Activated naive CD4-positive, alpha-beta T cell treated with anti-CD3 and anti-CD28 coated beads for 36 hours (primary cell): ENCODE measurements around the gene TNRC6C. TPM values are rescaled to one million over a fixed set of nuclear protein-coding genes. Genes with fewer than 3 reads are reported as not detected.

Experiments used
- CTCF ChIA-PET: fragments of 350-600 bp; sonication (Branson Sonifier 250); formaldehyde crosslinking; loops from one replicate; lab custom pipeline; 2021; ENCODE audit warnings: antibody characterized with exemption; lab: Charles Lee
- DNase-seq: peaks from one replicate; pipeline ENCODE4 v3.0.0-alpha.2; 2020
- H3K27ac Mint-ChIP-seq: one replicate; pipeline ENCODE4 v1.8.0; 2021; ENCODE audit warnings: mild to moderate bottlenecking, mixed read lengths
- H3K27me3 Mint-ChIP-seq: one replicate; pipeline ENCODE4 v1.8.0; 2021; ENCODE audit warnings: low read depth, mixed read lengths
- H3K36me3 Mint-ChIP-seq: one replicate; pipeline ENCODE4 v1.8.0; 2021; ENCODE audit warnings: low read depth, mixed read lengths
- H3K4me1 Mint-ChIP-seq: one replicate; pipeline ENCODE4 v1.8.0; 2021; ENCODE audit warnings: low read depth, mixed read lengths
- H3K4me3 Mint-ChIP-seq: one replicate; pipeline ENCODE4 v1.8.0; 2021; ENCODE audit warnings: mild to moderate bottlenecking, moderate library complexity, mixed read lengths
- H3K9me3 Mint-ChIP-seq: one replicate; pipeline ENCODE4 v1.8.0; 2021; ENCODE audit warnings: mixed read lengths
- intact Hi-C: fragments of 100-400 bp; cut with micrococcal nuclease; formaldehyde crosslinking; loops from one replicate; pipeline ENCODE4 v1.15.1; 2023
- total RNA-seq, 2 experiments: library from RNA; stranded (reverse); gene quantifications; one replicate each; pipeline ENCODE4 v1.2.3, GENCODE V29; 2021

Gene TNRC6C
- total RNA-seq, 2 experiments from 2014 or later: 11.4 to 12.8 TPM

- CTCF ChIA-PET: interaction anchor here (0.6 to 2.3 kb wide), 9 partner anchors 8 to 720 kb away, joined by 3 to 12 read pairs (median 3); no protein-coding TSS in a partner anchor
- peaks cover 50% of the 10 kb centered on the region for H3K4me1 Mint-ChIP-seq
- peak; percentile 82 for DNase-seq
- peak overlapping the region; percentile 88 for H3K27ac Mint-ChIP-seq
- H3K4me3 Mint-ChIP-seq: peak overlapping the region; percentile 87
- no peaks in the 10 kb centered on the region for H3K27me3 Mint-ChIP-seq
- no peaks in the 10 kb centered on the region for H3K9me3 Mint-ChIP-seq
- intact Hi-C loops: loop anchor here (5.0 kb wide), 4 partner anchors 170 to 715 kb away; partner anchors contain the start of genes TNRC6C and USP36
- H3K36me3 Mint-ChIP-seq: peaks cover 24% of the 10 kb centered on the region
These were observed 168.9 kb downstream of the TNRC6C start for GRCh38 chr17:78127239-78127887.

DNA sequence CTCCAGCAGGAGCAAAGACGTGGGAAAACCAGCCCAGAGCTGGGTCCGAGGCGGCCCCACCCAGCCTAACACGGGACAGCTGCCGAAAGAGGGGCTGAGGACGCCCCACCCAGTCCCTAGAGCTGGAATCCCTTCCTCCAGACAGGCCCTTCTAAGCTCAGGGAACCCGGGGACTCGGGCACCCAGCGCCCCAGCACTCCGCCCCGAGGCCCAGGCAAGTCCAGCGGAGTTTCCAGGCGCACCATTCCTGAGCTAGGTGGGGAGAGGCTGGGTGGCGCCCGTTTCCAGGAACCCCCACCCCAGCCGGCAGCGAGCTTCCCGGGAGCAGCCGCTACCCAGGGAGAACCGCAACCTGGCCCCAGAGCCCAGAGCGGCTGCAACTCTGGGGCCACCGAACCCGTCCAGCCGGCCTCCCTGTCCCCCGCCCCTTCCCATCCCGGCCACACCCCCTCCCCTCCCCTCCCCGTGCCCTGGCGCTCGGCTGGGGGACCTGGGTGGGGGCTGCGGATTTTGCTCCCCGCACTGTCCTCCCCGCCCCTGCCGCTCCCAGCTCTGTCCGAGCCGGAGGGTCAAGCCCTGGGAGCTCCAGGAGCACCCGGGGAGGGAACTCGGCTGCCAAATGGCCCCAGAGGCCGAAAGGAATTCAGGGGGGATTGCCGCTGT is 169.5 kb downstream of the TNRC6C start:
- Mint-ChIP-seq H3K9me3 (no peaks in the 10 kb centered on the region), H3K27ac (peak overlapping the region; percentile 88), H3K27me3 (no peaks in the 10 kb centered on the region)

GRCh38 chr17:78128551-78129350 is 170.2 kb downstream of the TNRC6C start, which contains the start of gene TMC6:
TSS of gene TMC6 (minus strand) at chr17:78128755. CDS start at chr17:78126832, 1,923 bp downstream.
- H3K9me3 Mint-ChIP-seq: no peaks in the 10 kb centered on the region
- intact Hi-C loops: loop anchor here (5.0 kb wide), 4 partner anchors 171 to 714 kb away; partner anchors contain the start of genes TNRC6C and USP36
- H3K4me1 Mint-ChIP-seq: peaks cover 50% of the 10 kb centered on the region

More for the DNA sequence above, 169.5 kb downstream of the TNRC6C start:
- H3K4me3 Mint-ChIP-seq: peak overlapping the region; percentile 87
- DNase-seq: peak; percentile 30
- peaks cover 23% of the 10 kb centered on the region for H3K36me3 Mint-ChIP-seq
- CTCF ChIA-PET: interaction anchor here (0.6 to 2.3 kb wide), 8 partner anchors 8 to 44 kb away, joined by 3 to 12 read pairs (median 4); no protein-coding TSS in a partner anchor
- peaks cover 49% of the 10 kb centered on the region for H3K4me1 Mint-ChIP-seq
- intact Hi-C loops: loop anchor here (5.0 kb wide), 4 partner anchors 171 to 714 kb away; partner anchors contain the start of genes TNRC6C and USP36

GRCh38 chr17:78129351-78130089 is 171.0 kb downstream of the TNRC6C start:
- H3K4me1 Mint-ChIP-seq: peaks cover 50% of the 10 kb centered on the region
- H3K36me3 Mint-ChIP-seq: peaks cover 24% of the 10 kb centered on the region
- no peaks in the 10 kb centered on the region for H3K9me3 Mint-ChIP-seq
- peak overlapping the region; percentile 96 for H3K4me3 Mint-ChIP-seq
- peak overlapping the region; percentile 98 for H3K27ac Mint-ChIP-seq
- CTCF ChIA-PET: interaction anchor here (0.8 kb wide), 1 partner anchor 122 kb away, joined by 3 read pairs; no protein-coding TSS in a partner anchor
- intact Hi-C loops: loop anchor here (1.0 to 10.0 kb wide), 9 partner anchors 8 to 713 kb away; partner anchors contain the start of genes SYNGR2, TNRC6C and USP36
- peak; percentile 72 for DNase-seq
- H3K27me3 Mint-ChIP-seq: no peaks in the 10 kb centered on the region

More at GRCh38 chr17:78128551-78129350, 170.2 kb downstream of the TNRC6C start, which contains the start of gene TMC6:
- DNase-seq: peak; percentile 85
- H3K36me3 Mint-ChIP-seq: peaks cover 23% of the 10 kb centered on the region
- no peaks in the 10 kb centered on the region for H3K27me3 Mint-ChIP-seq
- CTCF ChIA-PET: interaction anchor here (0.8 to 1.4 kb wide), 6 partner anchors 7 to 123 kb away, joined by 3 to 12 read pairs (median 3); no protein-coding TSS in a partner anchor
- peak within 1 kb of the TSS; percentile 98 for H3K27ac Mint-ChIP-seq
- H3K4me3 Mint-ChIP-seq: peak within 1 kb of the TSS; percentile 96

- intact Hi-C loops: loop anchor here (1.0 to 10.0 kb wide), 5 partner anchors 9 to 645 kb away; partner anchors contain the start of gene SYNGR2
- CTCF ChIA-PET: interaction anchor here (0.6 to 1.0 kb wide), 4 partner anchors 8 to 730 kb away, joined by 3 to 5 read pairs (median 3); no protein-coding TSS in a partner anchor
- peaks cover 28% of the 10 kb centered on the region for H3K36me3 Mint-ChIP-seq
These were observed 171.6 kb downstream of the TNRC6C start for GRCh38 chr17:78130090-78130436.

GRCh38 chr17:78130437-78131101 is 172.1 kb downstream of the TNRC6C start, which contains the start of gene TMC8:
TSS of gene TMC8 (plus strand) at chr17:78130771. CDS start at chr17:78131589, 818 bp downstream.
- Mint-ChIP-seq H3K36me3 (peaks cover 32% of the 10 kb centered on the region), H3K4me3 (peak within 1 kb of the TSS; percentile 96), H3K9me3 (no peaks in the 10 kb centered on the region), H3K27me3 (no peaks in the 10 kb centered on the region), H3K27ac (peak within 1 kb of the TSS; percentile 98), H3K4me1 (peaks cover 50% of the 10 kb centered on the region)
- peak; percentile 91 for DNase-seq
- CTCF ChIA-PET: interaction anchor here (0.6 to 1.0 kb wide), 6 partner anchors 8 to 731 kb away, joined by 3 to 5 read pairs (median 3); no protein-coding TSS in a partner anchor
- intact Hi-C loops: loop anchor here (1.0 to 10.0 kb wide), 5 partner anchors 9 to 644 kb away; partner anchors contain the start of gene SYNGR2

More at GRCh38 chr17:78130090-78130436, 171.6 kb downstream of the TNRC6C start:
- Mint-ChIP-seq H3K27ac (peak overlapping the region; percentile 98), H3K4me3 (peak overlapping the region; percentile 96), H3K9me3 (no peaks in the 10 kb centered on the region), H3K27me3 (no peaks in the 10 kb centered on the region), H3K4me1 (peaks cover 46% of the 10 kb centered on the region)
- DNase-seq: no peak

DNA sequence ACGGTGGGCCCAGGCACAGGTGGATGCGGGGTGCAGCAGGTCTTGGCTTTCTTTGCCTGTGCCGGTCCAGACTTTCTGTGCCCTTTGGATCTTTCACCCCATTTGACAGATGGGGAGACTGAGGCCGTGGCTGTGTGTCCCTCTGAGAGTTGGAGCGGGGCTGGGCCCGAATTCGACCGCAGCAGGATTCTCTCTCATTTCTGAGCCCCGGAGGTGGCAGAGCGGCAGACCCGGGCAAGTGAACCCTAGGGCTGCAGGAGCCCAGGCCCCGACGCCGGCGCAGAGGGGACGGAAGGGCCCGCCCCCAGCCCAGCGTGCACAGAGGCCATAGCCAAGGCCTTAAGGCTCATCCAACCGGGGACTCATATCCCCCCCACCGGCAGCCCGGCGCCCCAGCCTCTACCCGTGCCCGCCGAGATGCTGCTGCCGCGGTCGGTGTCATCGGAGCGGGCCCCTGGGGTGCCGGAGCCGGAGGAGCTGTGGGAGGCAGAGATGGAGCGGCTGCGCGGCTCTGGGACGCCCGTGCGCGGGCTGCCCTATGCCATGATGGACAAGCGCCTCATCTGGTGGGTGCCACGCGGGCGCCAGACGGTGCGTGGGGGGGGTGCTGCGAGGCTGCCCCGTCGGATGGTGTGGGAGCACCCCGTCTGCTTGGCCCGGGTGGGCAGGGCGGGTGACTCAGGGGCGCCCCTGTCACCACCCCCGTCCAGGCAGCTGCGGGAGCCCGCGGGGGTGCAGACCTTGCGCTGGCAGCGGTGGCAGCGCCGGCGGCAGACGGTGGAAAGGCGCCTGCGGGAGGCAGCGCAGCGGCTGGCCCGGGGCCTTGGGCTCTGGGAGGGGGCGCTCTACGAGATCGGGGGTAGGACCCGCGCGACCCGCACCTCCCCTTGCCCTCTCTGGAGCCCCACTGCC is 172.9 kb downstream of the TNRC6C start:
- intact Hi-C loops: loop anchor here (2.0 to 10.0 kb wide), 3 partner anchors 127 to 643 kb away; no protein-coding TSS in a partner anchor
- H3K4me3 Mint-ChIP-seq: peak overlapping the region; percentile 96
- no peaks in the 10 kb centered on the region for H3K9me3 Mint-ChIP-seq
- CTCF ChIA-PET: interaction anchor here (0.7 to 0.8 kb wide), 2 partner anchors 22 to 111 kb away, joined by 3 read pairs; no protein-coding TSS in a partner anchor
- peak overlapping the region; percentile 98 for H3K27ac Mint-ChIP-seq
- H3K27me3 Mint-ChIP-seq: no peaks in the 10 kb centered on the region
- peaks cover 50% of the 10 kb centered on the region for H3K4me1 Mint-ChIP-seq
- DNase-seq: peak; percentile 56
- peaks cover 38% of the 10 kb centered on the region for H3K36me3 Mint-ChIP-seq

- Mint-ChIP-seq H3K27me3 (no peaks in the 10 kb centered on the region), H3K4me1 (peaks cover 51% of the 10 kb centered on the region), H3K4me3 (peak overlapping the region; percentile 60), H3K27ac (peak overlapping the region; percentile 79), H3K9me3 (no peaks in the 10 kb centered on the region), H3K36me3 (peaks cover 44% of the 10 kb centered on the region)
- intact Hi-C loops: loop anchor here (5.0 to 10.0 kb wide), 2 partner anchors 290 to 643 kb away; no protein-coding TSS in a partner anchor
- peak; percentile 65 for DNase-seq
- CTCF ChIA-PET: no interaction called here
These were observed 173.7 kb downstream of the TNRC6C start for GRCh38 chr17:78132084-78132676.

- Mint-ChIP-seq H3K27me3 (no peaks in the 10 kb centered on the region), H3K4me1 (peaks cover 56% of the 10 kb centered on the region), H3K9me3 (no peaks in the 10 kb centered on the region), H3K4me3 (peak overlapping the region; percentile 60), H3K36me3 (peaks cover 47% of the 10 kb centered on the region), H3K27ac (peak overlapping the region; percentile 35)
- CTCF ChIA-PET: interaction anchor here (5.8 to 7.9 kb wide), 2 partner anchors 9 to 21 kb away, joined by 45 to 100 read pairs; no protein-coding TSS in a partner anchor
- DNase-seq: no peak
- intact Hi-C loops: loop anchor here (5.0 to 10.0 kb wide), 2 partner anchors 290 to 642 kb away; no protein-coding TSS in a partner anchor
These were observed 174.3 kb downstream of the TNRC6C start for GRCh38 chr17:78132767-78133178.
